A673 (cell line): ENCODE data around the gene SUN3. TPM values are rescaled to one million over a fixed set of nuclear protein-coding genes. Genes with fewer than 3 reads are reported as not detected.

Experiments used
- BruUV-seq: library from RNA; stranded (reverse); fragments of 400-500 nt; replicated peaks from 2 replicates; lab custom pipeline; 2021; lab: Mats Ljungman, UMichigan
- CTCF ChIA-PET: fragments of 300-600 bp; sonication (Branson Sonifier 250); formaldehyde crosslinking; loops from one replicate; lab custom pipeline; 2022; ENCODE audit warnings: antibody characterized with exemption; lab: Charles Lee
- POLR2A ChIA-PET: fragments of 300-600 bp; sonication (Branson Sonifier 250); formaldehyde crosslinking; loops from one replicate; lab custom pipeline; 2022; ENCODE audit warnings: antibody characterized with exemption; ENCODE audit not compliant: low non-redundant PET; lab: Charles Lee
- DNase-seq: peaks from one replicate; pipeline ENCODE4 v3.0.0-alpha.2; 2015; ENCODE audit warnings: low spot score
- H3K27ac ChIP-seq: fragments of 200-600 bp; sonication (generic); 2 replicates; pipeline ENCODE4 v1.5.1; 2016; ENCODE audit warnings: mixed run types, low read depth, mild to moderate bottlenecking, mixed read lengths, antibody characterized with exemption, low read length; ENCODE audit not compliant: poor library complexity, severe bottlenecking
- H3K27me3 ChIP-seq: fragments of 200-600 bp; sonication (generic); replicated peaks from 2 replicates; pipeline ENCODE4 v1.6.1; 2017; ENCODE audit warnings: mixed run types, low read depth, mild to moderate bottlenecking, mixed read lengths, antibody characterized with exemption, low read length; ENCODE audit not compliant: insufficient read depth, poor library complexity
- H3K36me3 ChIP-seq: fragments of 200-600 bp; sonication (generic); 2 replicates; pipeline ENCODE4 v1.6.1; 2016; ENCODE audit warnings: mixed run types, mild to moderate bottlenecking, mixed read lengths, antibody characterized with exemption, low read length; ENCODE audit not compliant: insufficient read depth, poor library complexity, severe bottlenecking
- H3K4me1 ChIP-seq: fragments of 200-600 bp; sonication (generic); 2 replicates; pipeline ENCODE4 v1.6.1; 2017; ENCODE audit warnings: mixed run types, mild to moderate bottlenecking, mixed read lengths, antibody characterized with exemption, low read length; ENCODE audit not compliant: insufficient read depth, poor library complexity, severe bottlenecking
- H3K4me3 ChIP-seq: fragments of 200-600 bp; sonication (generic); 2 replicates; pipeline ENCODE4 v1.5.1; 2016; ENCODE audit warnings: low read depth, mixed run types, mild to moderate bottlenecking, mixed read lengths, low read length; ENCODE audit not compliant: poor library complexity, severe bottlenecking
- H3K9me3 ChIP-seq: fragments of 200-600 bp; sonication (generic); 2 replicates; pipeline ENCODE4 v1.6.1; 2016; ENCODE audit warnings: mixed run types, low read depth, mild to moderate bottlenecking, mixed read lengths, antibody characterized with exemption, low read length; ENCODE audit not compliant: poor library complexity, severe bottlenecking
- EZH2 ChIP-seq: fragments of 200-600 bp; sonication (generic); IDR thresholded peaks from 2 replicates; pipeline ENCODE4 v1.6.1; 2017; ENCODE audit warnings: borderline replicate concordance, low read depth, mild to moderate bottlenecking, mixed read lengths, antibody characterized with exemption, low read length; ENCODE audit not compliant: poor library complexity, severe bottlenecking
- intact Hi-C: fragments of 100-400 bp; cut with micrococcal nuclease; formaldehyde crosslinking; loops from one replicate; pipeline ENCODE4 v1.10.0; 2022; ENCODE audit not compliant: unreplicated experiment
- total RNA-seq: library from RNA; stranded (reverse); gene quantifications from 2 replicates; pipeline ENCODE4 v1.2.3, GENCODE V29; 2021
- TF ChIP-seq, protein P1 (sequence below): fragments of 300-800, 200-600 bp; sonication (generic); conservative IDR thresholded peaks from 2 replicates; pipeline ENCODE4 v1.5.1; 2017; ENCODE audit warnings: low read depth, mild to moderate bottlenecking, antibody characterized with exemption, low read length, moderate library complexity, mixed read lengths

The SUN3 gene
- total RNA-seq, 1 experiment from 2014 or later = not detected

DNA sequence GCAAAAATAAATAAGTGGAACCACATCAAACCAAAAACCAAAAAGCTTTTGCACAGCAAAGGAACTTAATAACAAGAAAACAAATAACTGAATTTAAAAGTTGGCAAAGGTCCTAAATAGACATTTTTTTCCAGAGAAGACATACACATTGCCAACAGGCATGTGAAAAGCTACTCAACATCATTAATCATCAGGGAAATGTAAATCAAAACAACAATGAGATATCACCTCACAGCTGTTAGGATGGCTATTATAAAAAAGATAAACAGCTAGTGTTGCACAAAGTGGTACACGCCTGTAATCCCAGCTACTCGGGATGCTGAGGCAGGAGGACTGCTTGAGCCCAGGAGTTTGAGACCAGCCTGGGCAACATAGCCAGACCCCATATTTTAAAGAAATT is 2.2 kb upstream of the SUN3 start:
- no peak for TF ChIP-seq EZH2
- TF ChIP-seq, protein P1, sequence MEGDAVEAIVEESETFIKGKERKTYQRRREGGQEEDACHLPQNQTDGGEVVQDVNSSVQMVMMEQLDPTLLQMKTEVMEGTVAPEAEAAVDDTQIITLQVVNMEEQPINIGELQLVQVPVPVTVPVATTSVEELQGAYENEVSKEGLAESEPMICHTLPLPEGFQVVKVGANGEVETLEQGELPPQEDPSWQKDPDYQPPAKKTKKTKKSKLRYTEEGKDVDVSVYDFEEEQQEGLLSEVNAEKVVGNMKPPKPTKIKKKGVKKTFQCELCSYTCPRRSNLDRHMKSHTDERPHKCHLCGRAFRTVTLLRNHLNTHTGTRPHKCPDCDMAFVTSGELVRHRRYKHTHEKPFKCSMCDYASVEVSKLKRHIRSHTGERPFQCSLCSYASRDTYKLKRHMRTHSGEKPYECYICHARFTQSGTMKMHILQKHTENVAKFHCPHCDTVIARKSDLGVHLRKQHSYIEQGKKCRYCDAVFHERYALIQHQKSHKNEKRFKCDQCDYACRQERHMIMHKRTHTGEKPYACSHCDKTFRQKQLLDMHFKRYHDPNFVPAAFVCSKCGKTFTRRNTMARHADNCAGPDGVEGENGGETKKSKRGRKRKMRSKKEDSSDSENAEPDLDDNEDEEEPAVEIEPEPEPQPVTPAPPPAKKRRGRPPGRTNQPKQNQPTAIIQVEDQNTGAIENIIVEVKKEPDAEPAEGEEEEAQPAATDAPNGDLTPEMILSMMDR = no peak
- no peaks in the 10 kb centered on the region for H3K36me3 ChIP-seq
- no peak overlapping the region for H3K27ac ChIP-seq
- CTCF ChIA-PET = no interaction called here
- no peak for DNase-seq
- no peak overlapping the region for H3K4me3 ChIP-seq
- H3K9me3 ChIP-seq = no peaks in the 10 kb centered on the region
- intact Hi-C loops = no loop called here
- H3K27me3 ChIP-seq = peaks cover 39% of the 10 kb centered on the region
- BruUV-seq = no TSS peak
- POLR2A ChIA-PET = no interaction called here
- H3K4me1 ChIP-seq = peaks cover 5% of the 10 kb centered on the region

- POLR2A ChIA-PET = no interaction called here
- no peak overlapping the region for H3K27ac ChIP-seq
- peaks cover 7% of the 10 kb centered on the region for H3K9me3 ChIP-seq
Measured at GRCh38 chr7:48025624-48026023, 3.3 kb downstream of the SUN3 start.

DNA sequence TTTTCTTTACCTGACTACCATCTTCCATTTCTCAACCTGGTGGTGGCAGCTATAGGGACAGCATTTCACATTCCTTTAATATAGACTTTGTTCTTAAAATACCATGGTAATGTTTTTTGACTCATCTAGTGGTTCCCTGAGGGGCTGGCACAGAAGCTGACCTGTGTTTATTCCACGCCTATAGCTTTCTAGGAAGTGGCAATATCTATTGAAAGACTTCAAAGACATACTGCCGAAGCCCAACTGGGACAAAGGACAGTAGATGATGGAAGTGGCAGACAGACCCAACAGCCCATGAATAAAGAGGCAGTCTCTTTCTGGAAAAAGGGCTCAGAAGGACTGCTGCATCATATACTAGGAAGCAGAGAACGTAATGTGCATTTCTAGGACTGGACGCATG is 11.2 kb downstream of the SUN3 start:
- Histone ChIP-seq H3K4me3 (no peak overlapping the region), H3K27ac (no peak overlapping the region), H3K27me3 (peaks cover 3% of the 10 kb centered on the region), H3K36me3 (no peaks in the 10 kb centered on the region), H3K4me1 (no peaks in the 10 kb centered on the region), H3K9me3 (no peaks in the 10 kb centered on the region)
- intact Hi-C loops = no loop called here
- CTCF ChIA-PET = no interaction called here
- DNase-seq = no peak
- TF ChIP-seq, protein P1 = no peak
- POLR2A ChIA-PET = no interaction called here
- BruUV-seq = no TSS peak

More at GRCh38 chr7:48025624-48026023, 3.3 kb downstream of the SUN3 start:
- no peaks in the 10 kb centered on the region for H3K36me3 ChIP-seq
- DNase-seq = no peak
- no TSS peak for BruUV-seq
- CTCF ChIA-PET = no interaction called here
- no peak for TF ChIP-seq EZH2
- TF ChIP-seq, protein P1 = no peak
- intact Hi-C loops = no loop called here
- no peaks in the 10 kb centered on the region for H3K4me1 ChIP-seq
- H3K27me3 ChIP-seq = peaks cover 14% of the 10 kb centered on the region
- no peak overlapping the region for H3K4me3 ChIP-seq
